ENCODE data around the gene ACYP2.

- TF ChIP-seq CTCF (IDR thresholded peaks at IDR 0.05) (no peak), POLR2A (IDR thresholded peaks at IDR 0.05) (no peak)
Measured at GRCh38 chr2:54086157-54086556, 29.3 kb upstream of the ACYP2 start.
